Measurements from ENCODE around the gene DUSP8.

DUSP8 gene

DNA sequence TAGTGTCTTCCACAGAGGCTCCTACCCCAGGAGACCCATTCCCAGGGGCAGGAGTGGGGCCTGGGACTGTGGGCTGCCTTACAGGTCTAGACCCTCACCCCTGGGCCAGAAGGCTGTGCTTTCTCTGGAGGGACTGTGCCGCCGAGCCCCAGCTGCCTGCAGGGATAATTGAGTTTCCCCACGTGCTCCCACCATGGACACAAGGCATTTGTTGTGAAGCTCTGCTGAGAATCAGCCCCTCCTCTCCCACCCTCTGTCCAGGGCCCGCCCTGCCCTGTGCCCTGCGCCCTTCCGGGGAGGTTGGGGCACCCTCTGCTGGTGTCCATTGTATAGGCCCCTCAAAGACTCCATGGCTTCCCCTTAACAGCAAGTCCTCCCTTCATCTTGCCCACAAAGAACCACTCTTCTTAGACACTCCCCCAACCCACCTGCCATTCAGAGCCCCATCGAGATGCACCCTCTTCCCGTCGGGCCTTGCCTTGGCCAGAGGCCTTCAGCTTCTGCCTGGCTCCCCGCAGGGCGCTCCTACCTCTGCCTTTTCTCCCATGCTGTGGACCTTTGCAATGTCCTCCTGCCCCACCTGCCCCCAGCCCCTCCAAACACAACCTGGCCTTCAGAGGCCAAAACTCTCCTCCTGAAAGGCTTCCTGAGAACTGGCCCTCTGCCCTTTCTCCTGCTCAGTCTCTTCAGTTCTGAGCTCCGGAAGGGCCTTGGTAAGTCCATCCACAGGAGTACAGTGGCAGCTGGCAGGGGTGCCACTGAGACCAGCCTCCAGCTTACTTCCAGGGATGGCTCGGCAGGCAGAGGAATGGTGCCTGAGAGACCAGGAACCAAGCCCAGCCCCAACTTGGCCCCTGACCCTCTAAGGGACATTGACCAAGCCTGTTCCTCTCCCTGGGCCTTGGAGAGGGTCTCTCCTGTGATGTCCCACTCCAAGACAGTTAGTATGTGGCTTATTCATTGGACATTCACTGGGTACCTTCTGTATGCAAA lies 22.4 kb downstream of the DUSP8 start:
- no peak for DNase-seq

DNA sequence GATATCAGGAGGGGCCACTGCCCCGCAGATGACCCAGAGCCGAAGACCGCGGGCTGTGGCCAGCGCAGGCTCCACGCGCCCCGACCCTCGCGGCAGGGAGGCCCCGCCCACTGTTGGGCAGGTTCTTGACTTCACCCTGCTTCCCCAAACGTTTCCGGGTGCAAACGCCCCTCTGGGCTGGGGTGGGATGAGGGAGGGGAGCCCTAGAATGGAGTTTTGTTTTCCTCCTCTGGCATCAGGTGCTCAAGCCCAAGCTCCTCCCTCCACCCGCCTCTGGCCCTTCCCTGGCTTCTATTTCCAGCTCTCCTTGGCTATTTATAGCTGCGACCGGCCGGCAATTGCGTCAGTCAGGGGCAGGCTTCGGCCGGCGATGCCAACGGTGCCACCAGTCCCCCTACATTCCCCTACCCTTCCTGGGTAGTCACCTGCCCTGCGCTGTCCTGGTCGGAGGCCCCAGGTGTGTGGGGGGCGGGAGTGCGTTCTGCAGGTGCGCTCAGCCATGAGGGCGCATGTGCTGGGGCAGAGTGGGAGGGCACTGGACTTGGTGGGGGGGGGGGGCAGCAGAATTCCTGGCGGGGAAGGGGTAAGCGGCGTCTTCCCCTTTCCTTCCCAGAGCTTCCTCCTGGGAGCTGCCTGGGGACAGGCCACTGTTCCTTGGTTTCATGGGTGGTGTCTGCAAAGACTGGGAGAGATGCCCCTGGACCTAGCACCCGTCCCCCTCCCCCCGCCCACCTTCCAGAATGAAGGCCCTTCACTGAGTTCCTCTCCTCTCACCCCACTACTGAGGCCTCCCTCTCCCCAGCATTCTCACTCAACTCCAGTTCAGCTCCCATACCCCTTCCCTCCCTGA lies 23.6 kb downstream of the DUSP8 start:
- no peak for DNase-seq

DNA sequence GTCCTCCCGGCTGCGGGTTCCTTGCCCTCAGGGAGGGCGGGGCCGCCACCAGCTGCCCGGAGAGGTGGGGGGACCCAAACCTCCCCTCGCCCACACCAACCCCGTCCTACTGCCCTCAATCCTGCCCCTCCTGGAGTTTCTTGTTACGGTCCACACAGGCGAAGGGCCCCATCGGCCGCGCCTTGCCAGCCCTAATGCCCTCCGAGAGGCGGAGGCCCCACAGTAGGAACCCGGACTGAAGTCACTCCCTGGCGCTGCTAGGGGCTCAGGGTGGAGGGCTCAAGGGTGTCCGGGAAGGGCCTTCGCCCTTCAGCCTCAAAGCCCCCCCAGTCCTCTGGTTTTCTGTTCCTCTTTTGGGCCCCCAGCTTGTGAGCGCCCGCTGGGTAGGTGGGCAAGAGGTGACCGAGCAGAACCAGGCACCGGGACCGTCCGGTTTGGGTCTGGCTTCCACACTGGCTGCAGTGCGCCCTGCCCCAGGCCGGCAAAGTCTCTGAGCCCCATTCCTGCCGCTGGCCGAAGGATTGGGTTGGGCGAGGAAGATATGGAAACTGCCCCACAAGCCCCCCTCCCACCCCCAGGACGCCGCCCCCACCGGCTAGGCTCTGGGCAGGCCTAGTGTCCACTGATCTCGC lies 24.5 kb downstream of the DUSP8 start:
- no peak for DNase-seq

DNA sequence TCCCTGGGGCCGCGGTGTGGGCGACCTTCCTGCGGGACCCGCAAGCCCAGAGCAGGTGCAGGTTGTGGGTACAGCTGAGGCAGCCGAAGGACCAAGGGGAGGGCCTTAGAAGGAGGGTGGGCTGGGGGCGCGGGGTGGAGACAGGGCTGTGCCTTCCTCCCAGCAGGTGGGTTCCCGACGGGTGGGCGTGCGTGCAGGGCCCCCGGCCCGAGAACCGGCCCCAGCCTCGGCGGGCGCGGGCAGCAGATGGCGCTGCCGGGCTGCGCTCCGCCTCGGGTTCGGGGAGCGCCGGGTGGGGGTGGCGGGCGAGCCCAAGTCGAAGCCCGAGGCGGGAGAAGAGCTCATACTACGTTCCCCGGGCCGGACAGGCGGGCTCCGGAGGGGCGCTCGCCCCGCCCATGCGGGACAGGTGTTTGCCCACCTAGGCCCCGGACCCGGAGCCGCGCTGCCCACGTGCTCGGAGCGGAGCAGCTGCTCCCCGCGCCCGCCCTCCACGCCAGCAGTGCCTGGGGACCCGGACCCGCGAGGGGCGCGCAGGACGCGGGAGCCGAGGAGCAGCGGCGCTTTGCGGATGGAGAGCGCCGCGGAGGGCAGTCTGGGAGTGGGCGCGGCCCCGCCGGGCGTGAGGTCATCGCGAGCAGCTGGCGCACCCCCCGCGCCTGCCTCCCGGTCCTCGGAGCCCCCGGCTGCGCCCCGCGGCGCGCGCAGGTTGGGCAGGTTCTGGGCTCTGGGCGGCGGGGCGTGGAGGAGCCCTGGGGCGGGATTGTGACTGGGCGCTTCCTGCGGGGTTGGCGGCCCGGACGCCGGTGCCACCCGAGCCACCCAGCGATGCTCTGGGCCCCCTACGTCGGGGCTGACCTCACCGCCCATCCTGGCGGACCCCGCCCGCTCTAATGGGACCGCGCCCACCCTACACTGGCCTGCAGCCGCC lies 25.3 kb downstream of the DUSP8 start:
- no peak for DNase-seq

DNA sequence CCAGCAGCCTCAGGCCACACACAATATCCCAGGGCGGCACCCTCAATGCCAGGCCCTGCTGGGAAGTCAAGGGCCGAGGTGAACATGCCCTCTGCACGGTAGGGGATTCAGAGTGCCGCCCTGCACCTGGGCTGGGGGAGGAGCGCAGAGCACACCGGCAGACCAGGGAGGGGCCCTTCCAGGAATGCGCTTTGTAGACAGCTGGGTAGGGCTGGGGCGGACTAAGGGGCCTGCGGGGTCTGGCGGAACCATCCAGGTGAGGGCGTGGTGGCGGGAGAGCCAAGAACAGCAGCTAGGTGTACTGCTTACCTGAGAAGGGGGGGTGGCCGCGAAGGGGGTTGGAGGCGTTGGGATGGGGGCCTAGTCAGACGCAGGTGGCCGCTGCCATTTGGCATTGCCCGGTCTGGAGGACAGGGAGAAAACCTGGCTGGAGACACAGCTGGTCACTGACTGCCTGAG lies 26.0 kb downstream of the DUSP8 start:
- DNase-seq: no peak

DNA sequence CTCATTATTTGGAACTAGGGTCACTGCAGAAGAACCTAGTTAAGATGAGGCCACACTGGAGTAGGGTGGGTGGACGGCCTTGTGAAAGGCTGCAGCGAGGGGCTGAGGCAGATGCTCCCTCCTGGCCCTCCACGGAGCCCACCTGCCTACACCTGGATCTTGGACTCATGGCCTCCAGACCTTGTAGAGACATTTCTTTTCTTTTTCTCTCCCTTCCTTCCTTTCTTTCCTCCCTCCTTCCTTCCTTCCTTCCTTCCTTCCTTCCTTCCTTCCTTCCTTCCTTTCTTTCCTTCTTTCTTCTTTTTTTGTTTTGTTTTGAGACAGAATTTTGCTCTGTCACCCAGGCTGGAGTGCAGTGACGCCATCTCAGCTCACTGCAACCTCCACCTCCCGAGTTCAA lies 26.6 kb downstream of the DUSP8 start:
- DNase-seq: no peak

DNA sequence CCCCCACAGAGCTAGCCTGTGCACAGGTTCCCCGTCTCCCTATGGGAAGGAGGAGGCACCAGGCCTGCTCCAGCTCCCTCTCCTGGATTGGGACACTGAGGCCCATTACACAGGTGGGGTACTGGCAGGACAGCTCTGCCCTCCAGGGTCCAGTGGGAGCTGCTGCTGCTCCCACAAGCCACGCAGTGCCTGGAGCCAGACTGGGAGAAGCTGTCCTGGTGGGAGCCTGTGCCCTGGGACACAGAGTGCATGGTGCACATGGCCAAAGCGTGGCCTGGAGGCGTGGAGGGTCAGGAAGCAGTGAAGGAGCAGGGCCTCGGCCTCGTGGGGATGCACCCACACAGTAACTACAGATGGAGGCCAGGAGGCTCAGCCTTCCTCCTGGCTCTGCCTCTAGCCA lies 27.5 kb downstream of the DUSP8 start:
- no peak for DNase-seq

DNA sequence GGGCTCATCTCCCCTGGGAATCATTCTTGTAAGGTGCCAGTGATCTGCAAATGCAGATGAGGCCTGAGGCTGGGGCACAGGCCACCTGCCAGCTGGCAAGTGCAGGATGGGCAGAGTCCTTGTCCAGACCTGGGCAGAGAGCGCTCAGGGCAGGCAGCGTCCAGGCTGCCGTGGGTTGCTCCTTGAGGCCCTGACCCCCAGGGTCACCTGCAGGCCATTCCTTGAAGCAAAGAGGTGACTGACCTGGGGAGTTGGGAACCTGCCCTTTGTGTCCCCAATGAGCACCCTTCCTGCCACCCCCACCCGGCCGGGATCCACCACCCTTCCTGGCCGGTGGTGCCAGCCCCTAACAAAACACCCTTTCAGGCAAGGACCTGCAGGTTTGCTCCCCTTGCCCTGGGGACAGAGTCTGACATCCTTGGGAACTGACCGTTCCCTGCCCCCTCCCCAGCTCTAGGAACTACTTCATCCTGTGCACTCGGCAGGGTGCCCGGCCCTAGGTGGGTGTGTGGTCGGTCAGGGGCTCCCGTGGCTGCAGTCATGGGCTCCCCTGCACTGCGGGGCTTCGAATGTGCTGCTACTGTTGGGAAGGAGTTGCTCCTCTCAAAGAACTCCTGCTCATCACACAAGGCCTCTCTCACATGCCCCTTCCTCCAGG lies 28.3 kb downstream of the DUSP8 start:
- DNase-seq: no peak

DNA sequence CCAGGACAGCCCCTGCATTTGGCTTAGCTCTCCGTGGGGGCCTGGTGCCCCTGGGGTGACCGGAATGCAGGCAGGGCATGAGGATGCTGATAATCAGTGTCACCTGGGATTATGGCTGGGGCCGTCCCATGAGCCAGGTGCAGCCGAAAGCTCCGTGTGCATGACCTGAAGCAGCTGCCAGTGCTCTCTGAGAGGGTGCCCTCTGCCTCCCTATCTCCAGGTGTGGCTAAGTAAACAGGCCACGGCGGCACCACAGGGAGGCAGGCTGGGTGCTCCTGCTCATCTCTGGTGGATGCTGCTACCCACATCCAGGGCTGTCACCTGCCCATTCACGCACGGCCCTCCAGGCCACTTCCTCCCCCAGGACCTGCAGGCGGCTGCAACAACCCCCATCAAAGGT lies 29.8 kb downstream of the DUSP8 start:
- DNase-seq: peak; percentile 3

DNA sequence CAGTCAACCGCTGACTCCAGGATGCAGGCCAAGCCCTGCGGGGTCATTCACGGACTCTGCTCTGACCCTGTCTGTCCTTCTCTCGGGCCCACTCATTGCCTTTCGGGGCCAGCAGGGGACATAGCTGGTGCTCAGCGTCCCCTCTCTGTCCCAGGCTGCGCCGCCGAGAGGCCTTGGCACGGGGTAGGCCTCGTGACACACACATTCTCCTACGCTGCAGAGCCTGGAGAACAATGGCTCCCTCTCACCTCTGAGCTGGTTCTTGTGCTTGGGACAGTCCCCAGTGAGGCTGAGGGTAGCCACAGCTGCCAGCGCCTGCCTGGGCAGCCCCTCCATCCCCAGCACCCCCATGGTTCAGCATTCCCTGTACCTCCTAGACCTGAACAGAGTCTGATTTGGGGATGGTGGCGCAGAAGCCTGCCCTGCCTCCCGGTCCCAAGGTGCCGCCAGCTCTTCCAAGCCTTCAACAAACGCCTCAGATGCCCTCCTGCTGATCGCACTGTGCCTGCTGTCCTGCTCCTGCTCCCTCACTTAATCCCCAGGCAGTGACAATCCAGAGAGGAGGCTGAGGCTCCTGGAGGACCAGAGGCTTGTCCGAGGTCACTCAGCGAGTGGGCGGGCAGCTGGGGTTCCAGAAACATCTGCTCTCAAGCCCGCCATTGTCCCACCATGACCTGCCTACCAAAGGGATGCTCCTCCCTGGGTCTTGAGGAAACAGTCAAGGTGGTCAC lies 30.4 kb downstream of the DUSP8 start:
- DNase-seq: no peak

DNA sequence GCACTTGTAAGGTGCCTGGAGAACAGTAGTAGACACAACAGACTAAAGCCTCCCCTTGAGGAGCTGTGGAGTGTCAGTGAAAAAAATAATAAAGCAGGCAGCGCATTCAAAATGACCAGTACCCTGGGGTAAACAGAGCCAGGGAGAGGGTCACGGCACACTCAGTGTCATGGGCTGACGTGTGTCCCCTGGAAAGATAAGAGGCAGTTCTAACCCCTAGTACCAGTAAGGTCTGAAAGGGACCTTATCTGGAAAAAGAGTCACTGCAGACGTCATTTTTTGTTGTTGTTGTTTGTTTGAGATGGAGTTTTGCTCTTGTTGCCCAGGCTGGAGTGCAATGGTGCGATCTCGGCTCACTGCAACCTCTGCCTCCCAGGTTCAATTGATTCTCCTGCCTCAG lies 32.0 kb downstream of the DUSP8 start:
- no peak for DNase-seq

DNA sequence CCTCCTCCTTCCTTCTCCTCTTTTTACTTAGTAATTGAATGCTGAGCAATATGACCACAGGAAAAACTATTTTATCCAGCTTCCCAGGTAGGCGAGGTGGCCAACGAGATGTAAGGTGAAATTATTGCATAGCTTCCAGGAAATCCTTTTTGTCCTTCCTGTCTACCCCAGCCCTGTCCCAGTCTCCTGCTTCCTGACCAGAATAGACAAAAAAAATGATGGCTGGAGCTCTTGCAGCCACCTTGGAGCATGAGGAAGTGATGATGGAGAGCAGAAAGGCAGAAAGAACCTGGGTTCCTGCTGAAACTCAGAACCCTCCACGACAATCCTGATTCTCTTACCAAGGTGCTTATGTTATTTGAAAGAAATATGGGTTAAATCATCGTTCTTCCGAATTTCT lies 33.9 kb downstream of the DUSP8 start:
- no peak for DNase-seq

DNA sequence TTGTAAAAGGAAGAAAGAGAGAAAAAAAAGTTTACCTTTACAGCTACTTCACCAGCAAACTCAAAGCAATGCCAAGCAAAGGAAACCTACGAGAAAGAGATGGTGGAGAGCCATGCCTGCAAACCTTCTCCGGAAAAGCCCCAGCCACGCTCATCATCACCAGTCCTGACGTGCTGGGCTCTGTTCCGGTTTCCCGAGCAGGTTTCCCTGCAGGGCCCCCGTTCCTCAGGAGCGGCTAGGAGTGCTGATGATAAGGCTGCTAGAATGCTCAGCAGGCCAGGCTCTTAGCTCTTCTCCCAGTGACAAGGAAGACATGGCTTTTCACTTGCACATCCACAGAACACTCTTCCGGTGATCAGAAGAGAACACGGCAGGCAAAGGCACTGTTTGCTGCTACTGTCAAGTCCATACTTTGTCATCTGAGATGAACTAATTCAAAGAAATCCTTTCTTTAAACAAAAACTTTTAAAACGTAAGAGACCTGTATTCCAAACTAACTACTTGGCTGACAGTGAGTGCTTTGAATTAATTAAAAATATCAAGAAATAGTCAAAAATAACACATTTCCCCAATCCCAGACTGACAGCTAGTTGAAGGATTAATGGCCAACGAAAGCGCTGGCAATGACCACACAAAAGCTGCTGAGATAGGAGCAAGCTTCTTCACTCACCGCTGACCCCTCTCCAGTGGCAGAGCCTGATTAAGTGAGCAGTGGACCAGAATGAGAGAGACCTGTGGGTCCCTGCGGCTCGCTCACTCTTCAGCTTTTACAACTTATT lies 35.8 kb downstream of the DUSP8 start:
- no peak for DNase-seq

DNA sequence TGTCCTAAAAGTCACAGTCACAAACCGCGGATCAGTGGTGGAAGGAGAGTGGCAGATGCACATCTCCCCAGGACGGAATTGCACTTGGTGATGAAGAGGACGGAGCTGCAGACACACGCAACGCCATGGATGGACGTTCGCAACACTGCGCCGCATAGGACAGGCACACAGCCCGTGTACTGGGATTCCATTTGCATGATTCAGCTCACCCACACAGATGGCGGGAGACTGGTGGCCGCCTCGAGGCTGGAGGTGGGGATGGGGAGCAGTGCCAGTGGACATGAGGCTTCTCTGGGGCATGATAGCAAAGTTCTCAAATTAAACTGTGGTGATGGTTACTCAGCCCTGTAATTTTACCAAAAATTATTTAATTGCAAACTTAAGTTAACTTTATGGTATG lies 37.4 kb downstream of the DUSP8 start:
- DNase-seq: no peak

DNA sequence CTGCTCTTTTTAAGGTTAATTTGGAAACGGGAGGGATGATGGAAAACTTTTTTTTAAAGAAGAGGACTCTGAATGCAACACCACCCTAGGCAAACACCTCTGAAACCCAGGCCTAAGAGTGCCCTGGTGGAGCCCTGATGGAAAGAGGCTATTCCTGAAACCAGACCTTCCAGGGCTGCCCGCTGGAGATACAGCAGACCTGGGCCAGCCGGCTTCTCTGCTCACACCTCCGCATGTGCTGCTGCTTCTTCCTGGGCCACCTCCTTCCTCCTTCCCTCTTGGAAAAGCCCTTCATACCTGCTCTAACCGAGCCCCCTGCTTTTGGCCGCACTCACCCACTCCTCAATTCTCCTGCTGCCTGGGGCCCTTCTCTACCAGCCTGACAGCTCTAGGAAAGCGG lies 37.9 kb downstream of the DUSP8 start:
- DNase-seq: no peak

DNA sequence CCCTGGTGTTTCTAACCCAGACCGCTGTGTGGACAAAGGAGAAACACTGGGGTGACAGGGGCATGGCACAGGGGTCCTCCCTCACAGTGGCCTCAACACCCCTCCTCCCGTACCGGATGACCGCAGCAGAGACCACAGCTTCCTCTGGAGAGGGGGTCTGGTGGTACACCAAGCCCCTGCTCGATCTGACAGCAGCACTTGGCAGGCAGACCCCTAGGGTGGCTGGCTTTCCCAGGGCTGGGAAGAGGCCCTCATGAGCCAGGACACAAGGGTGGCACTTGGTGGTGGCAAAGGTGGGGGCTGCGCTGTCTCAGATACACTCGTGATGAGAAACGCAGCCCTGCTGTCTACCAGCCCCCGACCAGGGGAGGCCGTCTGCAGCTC lies 38.7 kb downstream of the DUSP8 start:
- no peak for DNase-seq

DNA sequence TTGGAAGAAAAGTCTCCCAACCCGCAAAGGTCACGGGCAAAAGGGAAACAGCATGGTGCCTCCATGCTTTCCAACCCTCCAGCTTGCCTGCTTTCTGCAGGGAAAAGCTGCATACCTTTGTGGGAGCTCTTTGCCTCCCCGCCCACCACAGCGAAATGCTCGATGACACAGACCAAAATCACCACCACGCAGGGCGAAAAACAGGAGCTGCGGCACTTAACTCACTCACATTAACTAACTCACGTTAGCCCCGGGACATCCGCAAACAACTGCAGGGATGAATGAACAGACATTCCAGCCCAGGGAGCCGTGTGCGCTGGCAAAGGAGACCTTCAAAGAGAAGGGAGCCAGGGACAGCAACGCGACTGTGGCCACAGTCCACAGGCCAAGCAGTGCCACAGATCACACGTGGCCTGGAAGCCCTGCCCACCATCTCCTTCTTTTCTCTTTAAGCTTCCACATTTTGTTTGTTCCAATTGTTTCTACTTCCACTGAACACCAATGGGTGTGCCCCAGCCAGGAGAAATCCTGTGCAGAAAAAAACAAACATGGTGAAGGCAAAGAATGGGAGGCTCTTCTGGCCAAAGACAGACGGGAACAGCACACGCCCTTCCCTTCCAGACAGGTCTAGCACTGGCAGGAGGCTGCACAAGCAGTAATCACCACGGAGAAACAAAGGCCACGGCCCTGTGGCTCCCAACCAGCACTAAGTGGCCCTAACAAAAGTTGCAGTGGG lies 39.3 kb downstream of the DUSP8 start:
- DNase-seq: no peak

DNA sequence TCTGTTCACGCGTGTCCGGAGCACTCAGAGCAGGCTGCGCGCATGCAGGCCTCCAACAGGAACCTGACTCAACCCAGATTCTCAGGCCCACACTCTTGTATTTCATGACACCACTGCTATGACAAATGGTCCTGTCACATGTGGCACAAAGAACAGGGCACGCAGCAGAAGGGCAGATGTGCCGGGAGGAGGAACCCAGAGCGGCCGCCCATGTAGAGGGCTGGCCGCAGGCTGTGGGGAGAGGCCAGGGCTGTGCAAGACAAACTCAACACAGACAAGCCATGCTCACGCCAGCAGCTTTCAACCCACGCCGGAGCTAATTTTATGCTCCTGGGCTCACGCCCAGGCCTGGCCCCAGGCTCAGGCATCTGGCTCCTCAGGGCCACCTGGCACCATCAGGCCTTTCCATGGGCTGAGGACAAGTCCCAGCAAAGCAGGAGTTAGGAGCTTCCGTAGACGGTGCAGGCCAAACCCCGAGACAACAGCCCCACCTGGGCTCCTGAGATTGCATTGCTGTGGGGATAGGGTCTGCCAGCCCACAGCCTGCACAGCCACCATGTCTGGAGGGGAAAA lies 40.0 kb downstream of the DUSP8 start:
- DNase-seq: no peak

DNA sequence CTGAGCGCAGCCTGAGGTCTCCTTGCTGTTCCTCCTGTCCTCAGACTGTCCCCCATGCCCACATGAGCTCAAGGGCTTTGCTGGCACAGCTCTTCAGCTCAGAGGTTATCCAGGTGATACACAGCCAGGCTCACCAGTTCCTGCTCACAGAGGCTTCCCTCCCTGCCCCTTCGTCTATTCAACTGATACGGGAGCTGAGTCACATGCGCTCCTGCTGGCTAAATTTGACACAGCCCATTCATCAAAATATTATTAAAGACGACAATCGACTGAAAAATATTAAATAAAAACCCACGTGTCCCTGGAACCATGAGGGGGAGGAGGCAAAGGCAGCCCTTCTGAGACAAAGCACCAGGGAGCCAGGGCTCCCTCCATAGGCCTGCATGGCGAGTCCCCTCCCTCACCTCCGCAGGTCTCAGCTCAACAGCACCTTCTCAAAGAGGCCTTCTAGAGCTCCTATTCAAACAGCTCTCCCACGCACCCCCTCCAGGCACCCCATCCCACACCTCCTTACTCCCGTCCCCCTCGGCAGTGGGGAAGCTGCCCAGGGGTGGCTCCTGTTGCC lies 40.5 kb downstream of the DUSP8 start:
- DNase-seq: no peak
